Measurements from ENCODE around the gene DDX49. TPM values are rescaled to one million over a fixed set of nuclear protein-coding genes. Genes with fewer than 3 reads are reported as not detected.
"Not testable (repeated sequence)": the region's sequence is repeated elsewhere in the genome, so short reads cannot be mapped to it uniquely, and the experiment has no call there.

The DDX49 gene
- total RNA-seq, 1 donor from 2014 or later = 53.6 TPM

GRCh38 chr19:18948976-18949356, 29.5 kb downstream of the DDX49 start:
- ChIA-PET POLR2A (interaction anchor here (0.6 kb wide), 1 partner anchor 19 kb away, joined by 5 read pairs; no protein-coding TSS in a partner anchor), CTCF (no interaction called here)
- DNase-seq (no peak), ATAC-seq (ENCODE audit: low read depth) (no peak)
- intact Hi-C loops (cut with micrococcal nuclease) = no loop called here
- H3K36me3 Mint-ChIP-seq (ENCODE audit: low read depth) = no peaks in the 10 kb centered on the region
- no peak overlapping the region for H3K27ac Mint-ChIP-seq
- H3K27me3 Mint-ChIP-seq = no peaks in the 10 kb centered on the region
- H3K4me1 Mint-ChIP-seq = peaks cover 23% of the 10 kb centered on the region
- no peak for TF ChIP-seq CTCF (IDR thresholded peaks at IDR 0.05)
- no peaks in the 10 kb centered on the region for H3K9me3 Mint-ChIP-seq
- no peak overlapping the region for H3K4me3 Mint-ChIP-seq

GRCh38 chr19:18949858-18950257, 30.3 kb downstream of the DDX49 start:
- H3K27ac Mint-ChIP-seq = no peak overlapping the region
- intact Hi-C loops (cut with micrococcal nuclease) = no loop called here
- ATAC-seq (ENCODE audit: low read depth) (no peak), DNase-seq (no peak)
- H3K4me3 Mint-ChIP-seq = no peak overlapping the region
- POLR2A ChIA-PET = no interaction called here
- H3K27me3 Mint-ChIP-seq = no peaks in the 10 kb centered on the region
- no peak for TF ChIP-seq CTCF (IDR thresholded peaks at IDR 0.05)
- no peaks in the 10 kb centered on the region for H3K9me3 Mint-ChIP-seq
- H3K4me1 Mint-ChIP-seq = peaks cover 20% of the 10 kb centered on the region
- CTCF ChIA-PET = no interaction called here
- H3K36me3 Mint-ChIP-seq (ENCODE audit: low read depth) = no peaks in the 10 kb centered on the region

GRCh38 chr19:18951721-18952281, 32.3 kb downstream of the DDX49 start:
- TF ChIP-seq CTCF (IDR thresholded peaks at IDR 0.05) = no peak
- H3K4me1 Mint-ChIP-seq = peaks cover 13% of the 10 kb centered on the region
- no peaks in the 10 kb centered on the region for H3K9me3 Mint-ChIP-seq
- CTCF ChIA-PET = no interaction called here
- no peak overlapping the region for H3K4me3 Mint-ChIP-seq
- intact Hi-C loops (cut with micrococcal nuclease) = no loop called here
- POLR2A ChIA-PET = no interaction called here
- no peaks in the 10 kb centered on the region for H3K27me3 Mint-ChIP-seq
- no peaks in the 10 kb centered on the region for H3K36me3 Mint-ChIP-seq (ENCODE audit: low read depth)
- ATAC-seq (ENCODE audit: low read depth) (no peak), DNase-seq (no peak)
- no peak overlapping the region for H3K27ac Mint-ChIP-seq

- POLR2A ChIA-PET; H3K27ac Mint-ChIP-seq; ATAC-seq (ENCODE audit: low read depth); DNase-seq; H3K4me3 Mint-ChIP-seq; H3K27me3 Mint-ChIP-seq; intact Hi-C loops (cut with micrococcal nuclease); H3K36me3 Mint-ChIP-seq (ENCODE audit: low read depth); H3K9me3 Mint-ChIP-seq; H3K4me1 Mint-ChIP-seq; CTCF ChIA-PET: not testable (repeated sequence)
These were observed 33.0 kb downstream of the DDX49 start for GRCh38 chr19:18952364-18953003.

GRCh38 chr19:18954094-18954493, 34.6 kb downstream of the DDX49 start:
- Mint-ChIP-seq H3K9me3 (no peaks in the 10 kb centered on the region), H3K27ac (no peak overlapping the region), H3K36me3 (ENCODE audit: low read depth) (no peaks in the 10 kb centered on the region), H3K4me1 (no peaks in the 10 kb centered on the region), H3K4me3 (no peak overlapping the region), H3K27me3 (no peaks in the 10 kb centered on the region)
- no peak for TF ChIP-seq CTCF (IDR thresholded peaks at IDR 0.05)
- no peak for ATAC-seq (ENCODE audit: low read depth)
- intact Hi-C loops (cut with micrococcal nuclease) = no loop called here
- POLR2A ChIA-PET = no interaction called here
- no peak for DNase-seq
- CTCF ChIA-PET = no interaction called here

- Mint-ChIP-seq H3K27ac (no peak overlapping the region), H3K9me3 (no peaks in the 10 kb centered on the region), H3K4me1 (no peaks in the 10 kb centered on the region), H3K27me3 (no peaks in the 10 kb centered on the region), H3K4me3 (no peak overlapping the region), H3K36me3 (ENCODE audit: low read depth) (no peaks in the 10 kb centered on the region)
- ChIA-PET POLR2A (no interaction called here), CTCF (no interaction called here)
- intact Hi-C loops (cut with micrococcal nuclease) = no loop called here
- DNase-seq = no peak
- TF ChIP-seq CTCF (IDR thresholded peaks at IDR 0.05) = no peak
- ATAC-seq (ENCODE audit: low read depth) = no peak
These were observed 35.5 kb downstream of the DDX49 start for GRCh38 chr19:18955042-18955441.

Measured in activated B cell treated with CpG ODN at 0.5 μM for 24 hours (primary cell).